CD14-positive monocyte (primary cell): ENCODE results near the gene KRTAP10-8. TPM values are rescaled to one million over a fixed set of nuclear protein-coding genes. Genes with fewer than 3 reads are reported as not detected.
A peak's percentile ranks its signal among the peaks of the same experiment; 100 is the strongest.
"Not testable (repeated sequence)": the region's sequence is repeated elsewhere in the genome, so short reads cannot be mapped to it uniquely, and the experiment has no call there.

Experiments used
- DNase-seq, 3 donors: peaks; one replicate each; pipeline ENCODE4 v3.0.0-alpha.2; 2011 to 2022
- H2AFZ ChIP-seq: 2 replicates; pipeline ENCODE4 v1.6.0; 2012; ENCODE audit warnings: mild to moderate bottlenecking, low read depth, low read length, inconsistent platforms; ENCODE audit not compliant: insufficient read depth, poor library complexity, severe bottlenecking
- H3K27ac ChIP-seq, 2 donors: 1 replicate in 1 of 2; 2 replicates in 1 of 2; pipeline ENCODE4 v1.5.1; 2012 to 2013; ENCODE audit warnings: low read length in 2 of 2, control low read depth in 1 of 2, inconsistent platforms in 1 of 2, low read depth in 1 of 2, mild to moderate bottlenecking in 1 of 2
- H3K27me3 ChIP-seq, 2 donors: one replicate each; pipeline versions ENCODE4 v1.6.0 to v1.6.1; 2011 to 2013; ENCODE audit warnings: low read length in 2 of 2; ENCODE audit not compliant: control insufficient read depth in 2 of 2, insufficient read depth in 2 of 2
- H3K36me3 ChIP-seq, 2 donors: replicated peaks in 1 of 2; 1 replicate in 1 of 2; 2 replicates in 1 of 2; pipeline versions ENCODE4 v1.5.1 to v1.6.1; 2012 to 2013; ENCODE audit warnings: low read length in 2 of 2, control low read depth in 1 of 2, inconsistent platforms in 1 of 2, mild to moderate bottlenecking in 1 of 2; ENCODE audit not compliant: insufficient read depth in 2 of 2, control insufficient read depth in 1 of 2
- H3K4me1 ChIP-seq, 2 donors: 1 replicate in 1 of 2; 2 replicates in 1 of 2; pipeline versions ENCODE4 v1.5.1 to v1.6.1; 2012 to 2013; ENCODE audit warnings: low read length in 2 of 2, control low read depth in 1 of 2, inconsistent platforms in 1 of 2, mild to moderate bottlenecking in 1 of 2, moderate library complexity in 1 of 2; ENCODE audit not compliant: insufficient read depth in 2 of 2, control insufficient read depth in 1 of 2
- H3K4me2 ChIP-seq: replicated peaks from 2 replicates; pipeline ENCODE3; 2012; ENCODE audit warnings: low read length, moderate library complexity, mild to moderate bottlenecking; ENCODE audit not compliant: poor library complexity, severe bottlenecking; ENCODE audit errors: extremely low read depth
- H3K4me3 ChIP-seq, 3 experiments: fragments of 200-600 bp in 1 of 3; sonication (generic) in 1 of 3; replicated peaks in 1 of 3; 1 replicate in 2 of 3; 2 replicates in 1 of 3; pipeline ENCODE4 v1.5.1; 2011 to 2013; ENCODE audit warnings: low read length in 3 of 3, mild to moderate bottlenecking in 3 of 3, control low read depth in 2 of 3, low read depth in 2 of 3, inconsistent platforms in 1 of 3, moderate library complexity in 1 of 3
- H3K79me2 ChIP-seq: 2 replicates; pipeline ENCODE4 v1.6.0; 2012; ENCODE audit warnings: mild to moderate bottlenecking, control low read depth, inconsistent platforms, low read length, moderate library complexity; ENCODE audit not compliant: insufficient read depth
- H3K9ac ChIP-seq: 2 replicates; pipeline ENCODE4 v1.6.0; 2017; ENCODE audit warnings: low read length, mild to moderate bottlenecking; ENCODE audit not compliant: insufficient read depth, poor library complexity, severe bottlenecking
- H3K9me3 ChIP-seq, 2 donors: replicated peaks in 1 of 2; 1 replicate in 1 of 2; 2 replicates in 1 of 2; pipeline versions ENCODE4 v1.5.1 to v1.6.1; 2012 to 2013; ENCODE audit warnings: low read length in 2 of 2, control low read depth in 1 of 2; ENCODE audit not compliant: control insufficient read depth in 1 of 2, insufficient read depth in 1 of 2
- H4K20me1 ChIP-seq: 2 replicates; pipeline ENCODE4 v1.6.0; 2012; ENCODE audit warnings: mild to moderate bottlenecking, low read length, control low read depth, moderate library complexity; ENCODE audit not compliant: insufficient read depth
- H3K27ac Mint-ChIP-seq, 7 donors: one replicate each; pipeline ENCODE4 v1.8.0; 2020; ENCODE audit warnings: mild to moderate bottlenecking in 7 of 7, mixed read lengths in 7 of 7, moderate library complexity in 6 of 7, inconsistent platforms in 2 of 7
- H3K27me3 Mint-ChIP-seq, 3 donors: one replicate each; pipeline ENCODE4 v1.8.0; 2021 to 2022; ENCODE audit warnings: low read depth in 3 of 3, mild to moderate bottlenecking in 3 of 3, mixed read lengths in 3 of 3, moderate library complexity in 3 of 3, inconsistent platforms in 1 of 3
- H3K36me3 Mint-ChIP-seq, 2 donors: one replicate each; pipeline ENCODE4 v1.8.0; 2020; ENCODE audit warnings: mixed read lengths in 2 of 2, inconsistent platforms in 1 of 2, mild to moderate bottlenecking in 1 of 2
- H3K4me1 Mint-ChIP-seq: one replicate; pipeline ENCODE4 v1.8.0; 2020; ENCODE audit warnings: mild to moderate bottlenecking, mixed read lengths
- H3K4me3 Mint-ChIP-seq, 2 donors: one replicate each; pipeline ENCODE4 v1.8.0; 2020; ENCODE audit warnings: mild to moderate bottlenecking in 2 of 2, mixed read lengths in 2 of 2, moderate library complexity in 1 of 2
- H3K9me3 Mint-ChIP-seq, 7 donors: one replicate each; pipeline ENCODE4 v1.8.0; 2020 to 2022; ENCODE audit warnings: mixed read lengths in 7 of 7, mild to moderate bottlenecking in 6 of 7, moderate library complexity in 6 of 7, inconsistent platforms in 2 of 7
- WGBS: methylation state at CpG from one replicate; pipeline ENCODE4 v1.1.5; 2013; ENCODE audit warnings: missing lambda C conversion rate; ENCODE audit not compliant: insufficient coverage; 5-methylcytosine and 5-hydroxymethylcytosine counted together
- intact Hi-C, 2 donors: fragments of 100-400 bp; cut with micrococcal nuclease; formaldehyde crosslinking; loops; one replicate each; pipeline versions ENCODE4 v1.15.0 to v1.15.1; 2023
- polyA plus RNA-seq, 3 donors: library from polyadenylated mRNA; depleted of rRNA in 1 of 3; unstranded in 2 of 3; stranded (reverse) in 1 of 3; fragments of 300-500 nt in 2 of 3; fragments of >200 nt in 1 of 3; fragmentation: Illumina TruSeq in 2 of 3; gene quantifications; 1 replicate in 2 of 3; 2 replicates in 1 of 3; pipeline ENCODE4 v1.2.3, GENCODE V29; 2012 to 2021
- TF ChIP-seq, protein P1 (sequence below): fragments of 200-600 bp; IDR thresholded peaks from one replicate; pipeline ENCODE4 v1.8.0; 2022; ENCODE audit warnings: antibody characterized with exemption, mild to moderate bottlenecking

KRTAP10-8 gene
- polyA plus RNA-seq, 3 donors: not detected

DNA sequence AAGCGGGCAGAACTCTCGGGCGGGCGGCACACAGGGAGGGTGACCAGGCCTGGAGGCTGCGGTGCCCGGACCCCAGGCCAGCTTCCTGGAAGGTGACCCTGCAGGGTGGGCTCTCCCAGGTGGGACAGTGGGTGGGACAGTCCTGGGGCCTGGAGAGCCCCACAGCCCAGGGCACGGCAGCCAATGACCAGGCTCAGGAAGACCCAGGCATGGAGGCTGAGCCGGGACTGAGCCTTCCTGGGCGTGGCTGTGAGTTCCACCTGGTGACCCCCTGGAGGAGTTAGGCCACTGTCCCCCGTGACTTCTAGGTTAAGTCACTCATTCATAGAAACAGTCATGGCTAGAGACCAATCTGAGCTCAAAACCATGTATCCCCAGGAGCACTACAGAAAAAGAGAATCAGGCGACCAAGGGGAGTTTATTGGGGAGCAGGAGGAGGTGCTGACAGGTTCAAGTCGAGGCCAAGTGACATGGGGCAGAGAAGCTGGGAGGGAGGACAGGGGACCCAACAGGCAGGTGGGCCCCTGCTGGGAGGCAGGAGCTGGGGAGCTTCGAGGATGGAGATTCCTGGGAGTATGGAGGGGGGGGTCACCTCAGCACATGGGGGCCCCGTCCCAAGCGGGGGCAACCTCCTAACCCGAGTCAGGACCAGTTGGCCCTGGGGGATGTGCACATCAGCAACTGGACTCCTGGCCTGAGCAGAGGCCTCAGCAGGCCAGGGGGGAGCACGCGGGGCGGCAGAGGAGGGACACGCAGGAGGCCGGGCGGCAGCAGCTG is 32.6 kb upstream of the KRTAP10-8 start:
- Mint-ChIP-seq H3K9me3 (peaks cover 21 to 64% (median 50%) of the 10 kb centered on the region in 7 donors), H3K27ac (no peak overlapping the region), H3K4me3 (no peak overlapping the region), H3K27me3 (peaks cover 10 to 39% (median 16%) of the 10 kb centered on the region in 3 donors), H3K36me3 (no peaks in the 10 kb centered on the region), H3K4me1 (no peaks in the 10 kb centered on the region)
- 66% methylated on average over 8 of the region's 22 CpGs for WGBS
- no peaks in the 10 kb centered on the region for H3K4me1 ChIP-seq
- H4K20me1 ChIP-seq: no peaks in the 10 kb centered on the region
- H3K9me3 ChIP-seq: peaks cover 11 to 44% of the 10 kb centered on the region in 2 donors
- no peak overlapping the region for H3K9ac ChIP-seq
- no peaks in the 10 kb centered on the region for H3K36me3 ChIP-seq
- H3K79me2 ChIP-seq: no peaks in the 10 kb centered on the region
- peaks cover 0 to 4% of the 10 kb centered on the region in 2 donors for H3K27me3 ChIP-seq
- no peak overlapping the region for H2AFZ ChIP-seq
- TF ChIP-seq, protein P1, sequence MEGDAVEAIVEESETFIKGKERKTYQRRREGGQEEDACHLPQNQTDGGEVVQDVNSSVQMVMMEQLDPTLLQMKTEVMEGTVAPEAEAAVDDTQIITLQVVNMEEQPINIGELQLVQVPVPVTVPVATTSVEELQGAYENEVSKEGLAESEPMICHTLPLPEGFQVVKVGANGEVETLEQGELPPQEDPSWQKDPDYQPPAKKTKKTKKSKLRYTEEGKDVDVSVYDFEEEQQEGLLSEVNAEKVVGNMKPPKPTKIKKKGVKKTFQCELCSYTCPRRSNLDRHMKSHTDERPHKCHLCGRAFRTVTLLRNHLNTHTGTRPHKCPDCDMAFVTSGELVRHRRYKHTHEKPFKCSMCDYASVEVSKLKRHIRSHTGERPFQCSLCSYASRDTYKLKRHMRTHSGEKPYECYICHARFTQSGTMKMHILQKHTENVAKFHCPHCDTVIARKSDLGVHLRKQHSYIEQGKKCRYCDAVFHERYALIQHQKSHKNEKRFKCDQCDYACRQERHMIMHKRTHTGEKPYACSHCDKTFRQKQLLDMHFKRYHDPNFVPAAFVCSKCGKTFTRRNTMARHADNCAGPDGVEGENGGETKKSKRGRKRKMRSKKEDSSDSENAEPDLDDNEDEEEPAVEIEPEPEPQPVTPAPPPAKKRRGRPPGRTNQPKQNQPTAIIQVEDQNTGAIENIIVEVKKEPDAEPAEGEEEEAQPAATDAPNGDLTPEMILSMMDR: no peak
- H3K4me3 ChIP-seq: no peak overlapping the region
- no peak for DNase-seq
- H3K4me2 ChIP-seq: no peak overlapping the region
- H3K27ac ChIP-seq: no peak overlapping the region
- intact Hi-C loops: no loop called here

- H3K4me1 Mint-ChIP-seq: no peaks in the 10 kb centered on the region
Measured at GRCh38 chr21:44579833-44580144, 32.1 kb upstream of the KRTAP10-8 start.

DNA sequence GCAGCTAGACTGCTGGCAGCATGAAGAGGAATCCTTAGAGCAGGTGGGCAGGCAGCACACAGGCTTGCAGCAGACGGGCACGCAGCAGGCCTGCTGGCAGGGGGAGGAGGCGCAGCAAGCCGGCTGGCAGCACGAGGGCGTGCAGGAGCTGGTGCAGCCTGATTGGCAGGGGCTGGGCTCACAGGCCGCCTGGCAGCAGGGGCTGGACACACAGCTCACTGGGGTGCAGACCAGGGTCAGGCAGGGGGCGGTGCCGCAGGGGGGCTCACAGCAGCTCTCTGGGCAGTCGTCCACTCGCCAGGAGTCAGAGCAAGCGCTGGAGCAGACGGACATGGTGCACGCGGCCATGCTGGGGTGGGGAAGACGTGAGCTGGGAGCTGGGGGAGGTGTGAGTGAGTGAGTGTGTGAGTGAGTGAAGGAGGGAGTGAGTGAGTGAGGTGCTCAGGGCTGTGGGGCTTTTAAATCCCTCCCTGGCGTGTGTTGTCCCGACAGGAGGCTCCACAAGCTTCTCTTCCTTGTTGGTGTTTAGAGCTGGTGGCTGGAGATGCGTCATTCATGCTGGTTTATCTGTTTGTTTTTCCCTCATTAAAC is 31.6 kb upstream of the KRTAP10-8 start, which contains the start of gene KRTAP10-5:
KRTAP10-5 (minus strand) TSS at position 374 of the 591 bp plus-strand sequence; CDS start at position 348, 26 bp downstream.
- H3K27ac ChIP-seq, H3K4me1 ChIP-seq, H2AFZ ChIP-seq, H3K27me3 ChIP-seq, H3K4me1 Mint-ChIP-seq, H3K79me2 ChIP-seq, H3K9ac ChIP-seq, H4K20me1 ChIP-seq, intact Hi-C loops, H3K4me2 ChIP-seq, H3K4me3 ChIP-seq, H3K36me3 Mint-ChIP-seq, H3K36me3 ChIP-seq, DNase-seq: not testable (repeated sequence)
- Mint-ChIP-seq H3K27ac (peak within 1 kb of the TSS in 2 of 7 donors; percentile 20 to 48), H3K9me3 (peaks cover 21 to 58% (median 50%) of the 10 kb centered on the region in 7 donors), H3K4me3 (peak within 1 kb of the TSS in 1 of 2 donors; percentile 26), H3K27me3 (peaks cover 11 to 36% (median 14%) of the 10 kb centered on the region in 3 donors)
- 61% methylated on average over 8 of the region's 19 CpGs for WGBS
- peaks cover 11 to 44% of the 10 kb centered on the region in 2 donors for H3K9me3 ChIP-seq

More at GRCh38 chr21:44579833-44580144, 32.1 kb upstream of the KRTAP10-8 start:
- peak overlapping the region in 1 of 2 donors; percentile 26 for H3K4me3 Mint-ChIP-seq
- Histone ChIP-seq H3K79me2 (no peaks in the 10 kb centered on the region), H3K9me3 (peaks cover 11 to 44% of the 10 kb centered on the region in 2 donors), H3K4me1 (no peaks in the 10 kb centered on the region), H3K27me3 (peaks cover 0 to 7% of the 10 kb centered on the region in 2 donors), H2AFZ (no peak overlapping the region), H3K36me3 (no peaks in the 10 kb centered on the region), H4K20me1 (no peaks in the 10 kb centered on the region), H3K4me2 (no peak overlapping the region), H3K27ac (no peak overlapping the region), H3K9ac (no peak overlapping the region), H3K4me3 (no peak overlapping the region)
- H3K9me3 Mint-ChIP-seq: peaks cover 21 to 63% (median 50%) of the 10 kb centered on the region in 7 donors
- H3K36me3 Mint-ChIP-seq: no peaks in the 10 kb centered on the region
- 69% methylated on average over 7 of the region's 7 CpGs for WGBS
- H3K27me3 Mint-ChIP-seq: peaks cover 10 to 34% (median 11%) of the 10 kb centered on the region in 3 donors
- peak overlapping the region in 2 of 7 donors; percentile 20 to 48 for H3K27ac Mint-ChIP-seq
- intact Hi-C loops: no loop called here
- no peak for DNase-seq
- TF ChIP-seq, protein P1: no peak
